NT2/D1 (cell line): ENCODE results near the gene MAP3K5.

Experiments used
- SUZ12 ChIP-seq: IDR thresholded peaks from 2 replicates; pipeline ENCODE4 v1.6.1; 2011; ENCODE audit not compliant: insufficient read length, insufficient read depth; ENCODE audit errors: extremely low read depth
- ZNF274 ChIP-seq: IDR thresholded peaks from 2 replicates; pipeline ENCODE4 v1.6.1; 2011; ENCODE audit warnings: mild to moderate bottlenecking, low read depth, low read length

DNA sequence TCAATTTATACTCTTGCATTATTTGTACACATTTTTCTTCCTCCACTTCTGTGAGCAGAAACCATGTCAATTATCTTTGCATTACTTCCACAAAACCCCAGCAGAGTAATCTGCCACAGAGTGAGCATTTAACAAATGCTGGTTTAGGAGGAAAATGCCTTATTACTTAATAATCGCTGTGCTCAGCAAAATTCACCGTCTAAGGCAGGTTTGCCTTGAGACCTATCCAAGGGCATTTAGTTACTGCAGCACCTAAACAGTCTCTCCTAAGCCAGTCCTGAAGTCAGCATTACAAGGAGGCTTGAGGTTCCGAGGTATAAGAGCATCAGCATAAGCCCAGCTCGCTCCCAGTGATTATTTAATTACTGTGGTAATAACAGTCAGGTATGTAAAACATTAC is 270.4 kb downstream of the MAP3K5 start:
- TF ChIP-seq SUZ12 (no peak), ZNF274 (no peak)
